Fibroblast of skin of back (primary cell): ENCODE results near the gene ADSL.

Experiments used
- DNase-seq: peaks from one replicate; pipeline ENCODE4 v3.0.0-alpha.2; 2013

The ADSL gene

GRCh38 chr22:40406063-40406890 lies 60.0 kb downstream of the ADSL start:
- no peak for DNase-seq

GRCh38 chr22:40407021-40407761 lies 60.9 kb downstream of the ADSL start:
- DNase-seq: no peak

GRCh38 chr22:40407831-40408717 lies 61.8 kb downstream of the ADSL start:
- DNase-seq: no peak

GRCh38 chr22:40408718-40409612 lies 62.7 kb downstream of the ADSL start:
- DNase-seq: no peak

- no peak for DNase-seq
Observed at GRCh38 chr22:40409613-40410113, 63.4 kb downstream of the ADSL start.

GRCh38 chr22:40410272-40410671 lies 64.0 kb downstream of the ADSL start:
- DNase-seq: no peak

- DNase-seq: no peak
Observed at GRCh38 chr22:40410731-40411505, 64.6 kb downstream of the ADSL start.

GRCh38 chr22:40411506-40411861 lies 65.2 kb downstream of the ADSL start:
- no peak for DNase-seq

- DNase-seq: no peak
Observed at GRCh38 chr22:40412441-40412840, 66.1 kb downstream of the ADSL start.

GRCh38 chr22:40413873-40414272 lies 67.6 kb downstream of the ADSL start:
- no peak for DNase-seq

- no peak for DNase-seq
Observed at GRCh38 chr22:40414311-40414710, 68.0 kb downstream of the ADSL start.

- no peak for DNase-seq
Observed at GRCh38 chr22:40414838-40415505, 68.7 kb downstream of the ADSL start.

- no peak for DNase-seq
Observed at GRCh38 chr22:40415531-40416266, 69.4 kb downstream of the ADSL start.

GRCh38 chr22:40416267-40416570 lies 69.9 kb downstream of the ADSL start:
- DNase-seq: no peak

- DNase-seq: no peak
Observed at GRCh38 chr22:40416636-40417035, 70.3 kb downstream of the ADSL start.

- no peak for DNase-seq
Observed at GRCh38 chr22:40417041-40417440, 70.7 kb downstream of the ADSL start.

- no peak for DNase-seq
Observed at GRCh38 chr22:40417881-40418280, 71.6 kb downstream of the ADSL start.

- DNase-seq: no peak
Observed at GRCh38 chr22:40418366-40419201, 72.3 kb downstream of the ADSL start.

GRCh38 chr22:40419718-40420117 lies 73.4 kb downstream of the ADSL start:
- no peak for DNase-seq
